Left lung (tissue), 10 donors: Measurements from ENCODE around the gene ARHGAP15. TPM values are rescaled to one million over a fixed set of nuclear protein-coding genes. Genes with fewer than 3 reads are reported as not detected.

Experiments used
- ATAC-seq: fragments of 200-7000 bp; cut with Tn5 transposase; one replicate; pipeline ENCODE4 v1.9.1; 2020; ENCODE audit warnings: moderate library complexity
- DNase-seq, 4 donors: peaks; one replicate each; pipeline ENCODE4 v3.0.0-alpha.2; 2013 to 2020
- H3K27ac ChIP-seq, 2 donors: fragments of 200-600 bp; sonication (generic) in 1 of 2; one replicate each; pipeline versions ENCODE4 v1.5.0 to v1.8.0; 2020 to 2021
- H3K27me3 ChIP-seq, 2 donors: fragments of 200-600 bp; sonication (generic) in 1 of 2; one replicate each; pipeline versions ENCODE4 v1.5.0 to v1.8.0; 2020 to 2021
- H3K36me3 ChIP-seq, 2 donors: fragments of 200-600 bp; sonication (generic) in 1 of 2; one replicate each; pipeline versions ENCODE4 v1.5.0 to v1.8.0; 2020 to 2021
- H3K4me1 ChIP-seq, 2 donors: fragments of 200-600 bp; one replicate each; pipeline ENCODE4 v1.8.0; 2021
- H3K4me3 ChIP-seq, 2 donors: fragments of 200-600 bp; sonication (generic) in 1 of 2; one replicate each; pipeline versions ENCODE4 v1.5.0 to v1.8.0; 2020 to 2021; ENCODE audit warnings: mild to moderate bottlenecking in 1 of 2
- H3K9me3 ChIP-seq, 2 donors: fragments of 200-600 bp; sonication (generic) in 1 of 2; one replicate each; pipeline versions ENCODE4 v1.5.0 to v1.8.0; 2020 to 2021
- CTCF ChIP-seq, 2 donors: fragments of 200-600 bp; sonication (generic) in 1 of 2; IDR thresholded peaks; one replicate each; pipeline versions ENCODE4 v1.5.0 to v1.8.0; 2021; ENCODE audit warnings: antibody characterized with exemption in 2 of 2
- intact Hi-C, 2 donors: fragments of 100-400 bp; cut with DNase I; formaldehyde crosslinking; loops; one replicate each; pipeline versions ENCODE4 v1.11.2 to v1.14.2; 2022
- polyA plus RNA-seq, 6 donors: library from polyadenylated mRNA; unstranded; fragments of 120-200 nt; gene quantifications; one replicate each; pipeline ENCODE4 v1.2.1, GENCODE V29; 2013; ENCODE audit not compliant: insufficient read length in 6 of 6
- total RNA-seq, 2 donors: library from RNA; stranded (reverse); fragmentation: NEBNext Ultra II Directional; extraction: Animal tissue kit (Norgen Biotek cat#: 25700); gene quantifications; one replicate each; pipeline ENCODE4 v1.2.1, GENCODE V29; 2021
- donor health status: DM: no; HTN: yes; CAD: no.
- donor health status: DM: no; HTN: no; CAD: no.

Gene ARHGAP15
- total and polyA plus RNA-seq, 8 donors: 16.8 to 48.3 (median 30.2) TPM

- no peaks in the 10 kb centered on the region for H3K27me3 ChIP-seq
- DNase-seq: peak in 2 of 4 donors; percentile 2 to 23
- TF ChIP-seq CTCF (IDR thresholded peaks at IDR 0.05): no peak
- H3K36me3 ChIP-seq: no peaks in the 10 kb centered on the region
- no peaks in the 10 kb centered on the region for H3K4me1 ChIP-seq
- no peak overlapping the region for H3K4me3 ChIP-seq
- no peaks in the 10 kb centered on the region for H3K9me3 ChIP-seq
- intact Hi-C loops: no loop called here
- ATAC-seq: no peak
- no peak overlapping the region for H3K27ac ChIP-seq
These were observed 228.7 kb downstream of the ARHGAP15 start for GRCh38 chr2:143357966-143358365.

GRCh38 chr2:143361346-143361745 is 232.1 kb downstream of the ARHGAP15 start:
- intact Hi-C loops: no loop called here
- H3K4me1 ChIP-seq: no peaks in the 10 kb centered on the region
- H3K27me3 ChIP-seq: no peaks in the 10 kb centered on the region
- no peak for ATAC-seq
- no peak overlapping the region for H3K4me3 ChIP-seq
- TF ChIP-seq CTCF (IDR thresholded peaks at IDR 0.05): no peak
- no peaks in the 10 kb centered on the region for H3K36me3 ChIP-seq
- no peaks in the 10 kb centered on the region for H3K9me3 ChIP-seq
- no peak for DNase-seq
- H3K27ac ChIP-seq: no peak overlapping the region

GRCh38 chr2:143371616-143372015 is 242.4 kb downstream of the ARHGAP15 start:
- H3K9me3 ChIP-seq: no peaks in the 10 kb centered on the region
- no peaks in the 10 kb centered on the region for H3K4me1 ChIP-seq
- DNase-seq: no peak
- no peak for TF ChIP-seq CTCF (IDR thresholded peaks at IDR 0.05)
- no peaks in the 10 kb centered on the region for H3K27me3 ChIP-seq
- intact Hi-C loops: no loop called here
- no peak for ATAC-seq
- no peak overlapping the region for H3K4me3 ChIP-seq
- no peaks in the 10 kb centered on the region for H3K36me3 ChIP-seq
- H3K27ac ChIP-seq: no peak overlapping the region

GRCh38 chr2:143375384-143375880 is 246.2 kb downstream of the ARHGAP15 start:
- H3K36me3 ChIP-seq: no peaks in the 10 kb centered on the region
- intact Hi-C loops: no loop called here
- ATAC-seq: no peak
- H3K4me3 ChIP-seq: no peak overlapping the region
- no peak for TF ChIP-seq CTCF (IDR thresholded peaks at IDR 0.05)
- no peak overlapping the region for H3K27ac ChIP-seq
- H3K4me1 ChIP-seq: no peaks in the 10 kb centered on the region
- no peaks in the 10 kb centered on the region for H3K27me3 ChIP-seq
- H3K9me3 ChIP-seq: no peaks in the 10 kb centered on the region
- no peak for DNase-seq

- DNase-seq: no peak
- intact Hi-C loops: no loop called here
- Histone ChIP-seq H3K4me1 (no peaks in the 10 kb centered on the region), H3K27ac (no peak overlapping the region), H3K36me3 (no peaks in the 10 kb centered on the region), H3K9me3 (no peaks in the 10 kb centered on the region), H3K4me3 (no peak overlapping the region), H3K27me3 (no peaks in the 10 kb centered on the region)
- ATAC-seq: no peak
- no peak for TF ChIP-seq CTCF (IDR thresholded peaks at IDR 0.05)
These were observed 249.8 kb downstream of the ARHGAP15 start for GRCh38 chr2:143378996-143379395.
